Neural cell (in vitro differentiated cells): ENCODE results near the gene UTP3.

Experiments
- CTCF ChIP-seq: fragments of 450-650 bp; IDR thresholded peaks from 2 replicates; pipeline ENCODE4 v1.5.1; 2014; ENCODE audit warnings: antibody characterized with exemption, mild to moderate bottlenecking, moderate library complexity; ENCODE audit not compliant: poor library complexity, severe bottlenecking
- EP300 ChIP-seq: fragments of 450-650 bp; conservative IDR thresholded peaks from 2 replicates; pipeline ENCODE4 v1.6.1; 2014; ENCODE audit warnings: antibody characterized with exemption, mild to moderate bottlenecking, moderate library complexity; ENCODE audit not compliant: poor library complexity, severe bottlenecking
- EZH2 ChIP-seq: fragments of 200-600, 300-800 bp; shearing (Covaris generic), sonication (generic); IDR thresholded peaks from 2 replicates; pipeline ENCODE4 v1.6.1; 2014; ENCODE audit warnings: antibody characterized with exemption, low read length, borderline replicate concordance, mild to moderate bottlenecking; ENCODE audit not compliant: insufficient read depth, poor library complexity, severe bottlenecking
- POLR2AphosphoS5 ChIP-seq: IDR thresholded peaks from 2 replicates; pipeline ENCODE4 v1.6.1; 2012
- RAD21 ChIP-seq: fragments of 450-650 bp; conservative IDR thresholded peaks from 2 replicates; pipeline ENCODE4 v1.6.1; 2014; ENCODE audit warnings: antibody characterized with exemption, mild to moderate bottlenecking, moderate library complexity
- REST ChIP-seq: IDR thresholded peaks from 2 replicates; pipeline ENCODE4 v1.6.1; 2012; ENCODE audit warnings: borderline replicate concordance
- SMC3 ChIP-seq: fragments of 450-650 bp; conservative IDR thresholded peaks from 2 replicates; pipeline ENCODE4 v1.6.1; 2014; ENCODE audit warnings: antibody characterized with exemption, mild to moderate bottlenecking, moderate library complexity; ENCODE audit not compliant: poor library complexity
- TAF1 ChIP-seq: IDR thresholded peaks from 2 replicates; pipeline ENCODE4 v1.6.1; 2012; ENCODE audit warnings: low read depth

- no peak for TF ChIP-seq CTCF
- no peak for TF ChIP-seq EZH2
- no peak for TF ChIP-seq REST
- TF ChIP-seq RAD21: no peak
- no peak for TF ChIP-seq TAF1
- no peak for TF ChIP-seq EP300
- no peak for TF ChIP-seq SMC3
- no peak for TF ChIP-seq POLR2AphosphoS5
Observed at GRCh38 chr4:70737006-70737405, 48.7 kb downstream of the UTP3 start.
